Effector memory CD8-positive, alpha-beta T cell (primary cell): ENCODE measurements around the gene ACP4.

Experiments used
- ATAC-seq: fragments of 150-1000 bp; cut with Tn5 transposase; replicated peaks from 2 replicates; pipeline ENCODE4 v1.10.0; 2021; ENCODE audit warnings: mild to moderate bottlenecking, moderate library complexity
- DNase-seq, 3 experiments: peaks; one replicate each; pipeline ENCODE4 v3.0.0; 2021
- H3K27ac Mint-ChIP-seq, 2 donors: one replicate each; pipeline ENCODE4 v1.8.0; 2022; ENCODE audit warnings: mild to moderate bottlenecking in 2 of 2, mixed read lengths in 2 of 2, moderate library complexity in 2 of 2
- H3K27me3 Mint-ChIP-seq, 2 donors: one replicate each; pipeline ENCODE4 v1.8.0; 2022; ENCODE audit warnings: mixed read lengths in 2 of 2
- H3K36me3 Mint-ChIP-seq: one replicate; pipeline ENCODE4 v1.8.0; 2022; ENCODE audit warnings: mild to moderate bottlenecking, moderate library complexity, mixed read lengths; ENCODE audit not compliant: insufficient read depth
- H3K4me1 Mint-ChIP-seq, 2 donors: one replicate each; pipeline ENCODE4 v1.8.0; 2022; ENCODE audit warnings: low read depth in 2 of 2, mixed read lengths in 2 of 2
- H3K4me3 Mint-ChIP-seq, 2 donors: one replicate each; pipeline ENCODE4 v1.8.0; 2022; ENCODE audit warnings: mild to moderate bottlenecking in 2 of 2, mixed read lengths in 2 of 2, moderate library complexity in 2 of 2
- H3K9me3 Mint-ChIP-seq, 2 donors: one replicate each; pipeline ENCODE4 v1.8.0; 2022; ENCODE audit warnings: mixed read lengths in 2 of 2

ACP4 gene

DNA sequence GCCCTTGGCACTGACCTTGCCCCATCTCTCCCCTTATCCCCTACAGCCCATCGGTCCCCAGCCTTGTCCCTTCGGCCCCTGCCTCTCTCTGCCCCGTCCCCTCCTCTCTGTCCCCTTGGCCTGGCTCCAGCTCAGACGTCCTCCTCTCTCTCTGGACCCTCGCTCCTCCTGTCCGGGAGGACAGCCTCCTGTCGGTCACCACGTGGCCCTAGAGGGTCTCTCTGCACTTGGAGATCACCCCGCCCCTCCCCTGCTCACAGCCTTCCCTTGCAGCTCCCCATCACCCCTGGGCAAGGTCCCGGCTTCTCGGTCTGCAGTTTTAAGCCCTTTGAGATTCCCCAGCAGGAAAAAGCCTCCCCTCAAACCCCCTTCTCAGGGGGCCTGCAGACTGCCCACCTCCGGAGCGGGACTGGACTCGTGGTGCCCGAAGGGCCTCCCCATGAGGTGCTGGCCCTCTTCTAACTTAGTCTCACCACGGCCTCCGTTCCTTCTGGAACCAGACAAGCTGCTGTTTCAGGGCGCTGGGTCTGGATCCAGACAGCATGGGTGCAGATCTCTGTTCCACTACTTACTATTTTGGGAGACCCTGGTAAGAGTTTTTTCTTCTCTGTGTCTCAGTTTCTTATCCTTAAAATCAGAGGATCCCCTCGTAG is 46.5 kb downstream of the ACP4 start:
- no peak for ATAC-seq
- peaks cover 59 to 81% of the 10 kb centered on the region in 2 donors for H3K27me3 Mint-ChIP-seq

DNA sequence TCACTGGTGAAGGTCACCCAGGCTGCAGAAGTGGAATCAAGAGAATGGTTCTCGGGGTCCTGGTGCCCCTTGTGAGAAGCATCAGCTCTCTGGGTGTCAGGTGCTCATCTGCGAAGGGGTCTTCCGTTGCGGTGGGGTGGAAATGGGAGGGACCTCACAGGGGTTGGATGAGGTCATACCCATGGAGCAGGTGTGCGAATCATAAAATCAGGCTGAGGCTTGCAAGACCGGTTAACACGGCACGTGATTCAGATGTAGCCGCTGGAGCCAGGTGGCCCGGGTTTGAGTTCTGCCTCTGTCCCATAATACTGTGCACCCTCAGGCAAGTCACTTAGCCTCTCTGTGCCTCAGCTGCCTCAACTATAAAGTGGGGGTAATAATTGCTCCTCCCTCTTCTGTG is 47.1 kb downstream of the ACP4 start:
- no peak overlapping the region for H3K27ac Mint-ChIP-seq
- peaks cover 0 to 2% of the 10 kb centered on the region in 2 donors for H3K9me3 Mint-ChIP-seq
- H3K36me3 Mint-ChIP-seq = peaks cover 4% of the 10 kb centered on the region
- H3K4me3 Mint-ChIP-seq = peak overlapping the region; percentile 86 to 88
- H3K27me3 Mint-ChIP-seq = peaks cover 52 to 75% of the 10 kb centered on the region in 2 donors
- H3K4me1 Mint-ChIP-seq = peaks cover 11 to 13% of the 10 kb centered on the region in 2 donors
- no peak for DNase-seq
- no peak for ATAC-seq

More for the DNA sequence above, 46.5 kb downstream of the ACP4 start:
- DNase-seq = no peak
- H3K4me1 Mint-ChIP-seq = peaks cover 11 to 13% of the 10 kb centered on the region in 2 donors
- H3K36me3 Mint-ChIP-seq = peaks cover 4% of the 10 kb centered on the region
- peak overlapping the region; percentile 86 to 88 for H3K4me3 Mint-ChIP-seq
- peak overlapping the region in 1 of 2 donors; percentile 71 for H3K27ac Mint-ChIP-seq
- H3K9me3 Mint-ChIP-seq = peaks cover 0 to 2% of the 10 kb centered on the region in 2 donors

DNA sequence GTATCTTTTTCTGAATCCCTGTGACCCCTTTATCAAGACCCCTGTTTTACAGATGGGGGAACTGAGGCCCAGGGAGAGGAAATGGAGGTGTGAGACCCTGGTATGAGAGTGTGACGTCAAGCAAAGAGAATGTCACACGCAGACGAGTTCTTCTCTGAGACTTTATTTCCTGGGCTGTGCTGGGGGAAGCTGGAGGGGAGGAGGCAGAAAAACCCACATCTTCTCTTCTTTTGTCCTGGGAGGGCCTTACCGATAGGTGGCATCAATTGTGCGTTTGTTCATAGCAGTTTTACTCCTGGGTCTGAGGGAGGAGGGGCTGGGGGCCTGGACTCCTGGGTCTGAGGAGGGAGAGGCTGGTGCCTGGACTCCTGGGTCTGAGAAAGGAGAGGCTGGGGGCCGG is 48.0 kb downstream of the ACP4 start:
- Mint-ChIP-seq H3K4me1 (peaks cover 11 to 13% of the 10 kb centered on the region in 2 donors), H3K4me3 (no peak overlapping the region), H3K27me3 (peaks cover 43 to 66% of the 10 kb centered on the region in 2 donors), H3K9me3 (peaks cover 2% of the 10 kb centered on the region in 2 donors), H3K27ac (no peak overlapping the region), H3K36me3 (peaks cover 4% of the 10 kb centered on the region)
- ATAC-seq (no peak), DNase-seq (no peak)

DNA sequence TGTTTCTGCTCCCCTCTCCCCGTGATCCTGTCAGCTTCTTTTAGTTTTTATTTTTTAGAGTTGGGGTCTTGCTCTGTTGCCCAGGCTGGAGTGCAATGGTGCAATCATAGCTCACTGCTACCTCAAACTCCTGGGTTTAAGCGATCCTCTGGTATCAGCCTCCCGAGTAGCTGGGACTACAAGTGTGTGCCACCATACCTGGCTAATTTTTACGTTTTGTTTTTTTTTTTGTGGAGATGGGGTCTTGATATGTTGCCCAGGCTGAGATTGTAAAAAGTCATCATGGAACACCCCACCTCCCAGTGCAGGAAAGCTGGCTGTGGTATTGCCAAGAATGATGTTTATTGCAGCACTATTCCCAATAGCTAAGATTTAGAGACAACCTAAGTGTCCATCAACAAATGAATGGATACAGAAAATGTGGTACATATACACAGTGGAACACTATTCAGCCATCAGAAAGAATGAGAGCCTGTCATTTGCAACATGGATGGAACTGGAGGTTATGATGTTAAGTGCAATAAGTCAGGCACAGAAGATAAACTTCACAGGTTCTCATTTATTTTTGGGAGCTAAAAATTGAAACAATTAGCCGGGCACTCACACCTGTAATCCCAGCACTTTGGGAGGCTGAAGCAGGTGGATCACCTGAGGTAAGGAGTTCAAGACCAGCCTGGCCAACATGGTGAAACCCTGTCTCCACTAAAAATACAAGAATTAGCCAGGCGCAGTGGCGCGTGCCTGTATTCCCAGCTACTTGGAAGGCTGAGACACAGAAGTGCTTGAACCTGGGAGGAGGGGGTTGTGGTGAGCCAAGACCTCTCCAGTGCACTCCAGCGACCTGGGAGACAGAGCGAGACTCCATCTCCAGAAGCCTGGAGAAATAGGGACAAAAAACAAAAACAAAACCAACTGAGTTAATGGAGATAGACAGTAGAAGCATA is 49.8 kb downstream of the ACP4 start:
- Mint-ChIP-seq H3K27ac (no peak overlapping the region), H3K27me3 (peaks cover 42 to 72% of the 10 kb centered on the region in 2 donors), H3K9me3 (peaks cover 2 to 9% of the 10 kb centered on the region in 2 donors), H3K4me3 (no peak overlapping the region), H3K36me3 (peaks cover 4% of the 10 kb centered on the region), H3K4me1 (peaks cover 11 to 13% of the 10 kb centered on the region in 2 donors)
- DNase-seq (no peak), ATAC-seq (no peak)

DNA sequence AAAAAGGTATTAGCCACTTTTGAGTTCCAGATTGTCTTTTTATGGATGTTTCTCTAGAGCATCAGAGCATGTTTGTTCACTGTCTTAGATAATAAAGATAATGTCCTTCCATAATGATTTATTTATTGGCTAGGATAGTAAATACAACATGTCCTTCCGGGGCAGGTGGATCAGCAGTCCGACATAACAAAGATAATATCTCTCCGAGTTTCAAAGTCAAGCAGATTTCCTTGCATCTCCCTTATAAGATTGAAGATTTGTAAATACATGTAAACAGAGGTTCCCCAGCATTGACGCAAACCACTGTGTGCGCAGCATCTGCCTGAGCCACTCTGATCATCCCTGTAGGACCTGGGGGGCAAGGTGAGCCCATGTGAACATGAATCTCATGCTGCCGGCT is 51.9 kb downstream of the ACP4 start:
- no peak overlapping the region for H3K27ac Mint-ChIP-seq
- no peaks in the 10 kb centered on the region for H3K36me3 Mint-ChIP-seq
- H3K27me3 Mint-ChIP-seq = peaks cover 33 to 52% of the 10 kb centered on the region in 2 donors
- no peak for ATAC-seq
- DNase-seq = no peak
- no peaks in the 10 kb centered on the region for H3K4me1 Mint-ChIP-seq
- peaks cover 2 to 9% of the 10 kb centered on the region in 2 donors for H3K9me3 Mint-ChIP-seq
- H3K4me3 Mint-ChIP-seq = no peak overlapping the region

DNA sequence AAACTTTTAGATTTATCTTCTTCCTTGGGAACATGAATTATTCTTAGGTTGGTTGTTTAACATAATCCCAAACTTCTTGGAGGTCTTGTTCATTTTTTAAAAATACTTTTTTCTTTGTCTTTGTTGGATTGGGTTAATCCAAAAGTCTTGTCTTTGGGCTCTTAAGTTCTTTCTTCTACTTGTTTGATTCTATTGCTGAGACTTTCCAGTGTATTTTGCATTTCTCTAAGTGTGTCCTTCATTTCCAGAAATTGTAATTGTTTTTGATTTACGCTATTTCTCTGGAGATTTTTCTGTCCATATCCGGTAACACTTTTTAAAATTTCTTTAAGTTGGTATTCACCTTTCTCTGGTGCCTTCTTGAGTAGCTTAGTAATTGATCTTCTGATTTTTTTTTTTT is 53.0 kb downstream of the ACP4 start:
- Mint-ChIP-seq H3K27ac (no peak overlapping the region), H3K9me3 (peaks cover 2 to 9% of the 10 kb centered on the region in 2 donors), H3K4me1 (no peaks in the 10 kb centered on the region), H3K4me3 (no peak overlapping the region), H3K36me3 (no peaks in the 10 kb centered on the region), H3K27me3 (peaks cover 26 to 42% of the 10 kb centered on the region in 2 donors)
- DNase-seq = no peak
- no peak for ATAC-seq

DNA sequence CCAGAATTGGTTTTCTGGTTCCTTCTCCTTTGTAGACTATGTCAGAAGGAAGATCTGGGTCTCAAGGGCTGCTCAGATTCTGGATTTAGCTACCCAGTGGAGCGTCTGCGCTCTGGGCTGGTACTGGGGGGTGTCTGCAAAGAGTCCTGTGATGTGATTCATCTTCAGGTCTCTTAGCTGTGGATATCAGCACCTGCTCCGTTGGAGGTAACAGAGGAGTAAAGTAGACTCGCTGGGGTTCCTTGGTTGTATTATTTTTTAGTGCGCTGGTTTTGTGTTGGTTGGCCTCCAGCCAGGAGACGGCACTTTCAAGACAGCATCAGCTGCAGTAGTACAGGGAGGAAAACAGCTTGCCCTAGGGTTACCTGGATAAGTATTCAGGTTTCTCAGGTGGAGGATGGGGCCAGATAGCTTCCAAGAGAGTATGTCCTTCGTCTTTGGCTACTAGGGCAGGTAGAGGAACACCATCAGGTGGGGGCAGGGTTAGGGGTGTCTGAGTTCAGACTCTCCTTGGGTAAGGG is 53.5 kb downstream of the ACP4 start:
- no peaks in the 10 kb centered on the region for H3K36me3 Mint-ChIP-seq
- no peak for DNase-seq
- H3K27me3 Mint-ChIP-seq = peaks cover 28 to 42% of the 10 kb centered on the region in 2 donors
- H3K27ac Mint-ChIP-seq = no peak overlapping the region
- ATAC-seq = no peak
- peaks cover 2 to 9% of the 10 kb centered on the region in 2 donors for H3K9me3 Mint-ChIP-seq
- no peaks in the 10 kb centered on the region for H3K4me1 Mint-ChIP-seq
- H3K4me3 Mint-ChIP-seq = no peak overlapping the region

DNA sequence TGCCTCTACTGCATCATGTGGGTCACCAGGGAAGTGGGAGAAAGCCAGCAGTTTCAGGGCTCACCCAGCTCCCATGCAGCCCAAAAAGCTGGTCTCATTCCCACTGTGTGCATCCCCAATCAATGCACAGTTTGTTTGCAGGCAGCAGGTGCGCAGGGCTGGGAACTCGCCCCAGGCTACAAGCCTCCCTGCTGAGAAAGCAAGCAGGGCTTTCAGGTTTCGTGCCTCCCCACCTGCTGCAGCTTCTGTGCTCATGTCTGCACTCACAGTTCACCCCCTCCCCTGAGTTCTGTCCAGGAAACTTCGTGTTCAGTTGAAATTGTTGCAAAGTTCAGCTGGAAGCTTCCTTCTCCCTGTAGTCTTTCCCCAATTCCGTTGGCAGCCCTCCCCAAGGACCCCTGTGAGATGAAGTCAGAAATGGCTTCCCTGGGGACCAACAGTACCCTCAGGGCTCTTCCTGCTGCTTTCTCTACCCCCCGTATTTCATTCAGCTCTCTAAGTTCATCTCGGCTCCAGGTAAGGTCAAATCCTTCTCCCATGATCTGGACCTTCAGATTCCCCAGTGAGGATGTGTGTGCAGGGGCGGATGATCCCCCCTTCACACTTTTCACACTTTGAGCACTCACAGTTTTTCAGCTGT is 54.2 kb downstream of the ACP4 start:
- ATAC-seq (no peak), DNase-seq (no peak)
- H3K36me3 Mint-ChIP-seq = no peaks in the 10 kb centered on the region
- no peak overlapping the region for H3K4me3 Mint-ChIP-seq
- peaks cover 32 to 42% of the 10 kb centered on the region in 2 donors for H3K27me3 Mint-ChIP-seq
- no peak overlapping the region for H3K27ac Mint-ChIP-seq
- H3K4me1 Mint-ChIP-seq = no peaks in the 10 kb centered on the region
- peaks cover 2 to 9% of the 10 kb centered on the region in 2 donors for H3K9me3 Mint-ChIP-seq
